ENCODE measurements around the gene DZIP1.

- no peak for TF ChIP-seq EZH2phosphoT487 (conservative IDR thresholded peaks at IDR 0.05; ENCODE audit: low read length)
- TF ChIP-seq, protein P1, sequence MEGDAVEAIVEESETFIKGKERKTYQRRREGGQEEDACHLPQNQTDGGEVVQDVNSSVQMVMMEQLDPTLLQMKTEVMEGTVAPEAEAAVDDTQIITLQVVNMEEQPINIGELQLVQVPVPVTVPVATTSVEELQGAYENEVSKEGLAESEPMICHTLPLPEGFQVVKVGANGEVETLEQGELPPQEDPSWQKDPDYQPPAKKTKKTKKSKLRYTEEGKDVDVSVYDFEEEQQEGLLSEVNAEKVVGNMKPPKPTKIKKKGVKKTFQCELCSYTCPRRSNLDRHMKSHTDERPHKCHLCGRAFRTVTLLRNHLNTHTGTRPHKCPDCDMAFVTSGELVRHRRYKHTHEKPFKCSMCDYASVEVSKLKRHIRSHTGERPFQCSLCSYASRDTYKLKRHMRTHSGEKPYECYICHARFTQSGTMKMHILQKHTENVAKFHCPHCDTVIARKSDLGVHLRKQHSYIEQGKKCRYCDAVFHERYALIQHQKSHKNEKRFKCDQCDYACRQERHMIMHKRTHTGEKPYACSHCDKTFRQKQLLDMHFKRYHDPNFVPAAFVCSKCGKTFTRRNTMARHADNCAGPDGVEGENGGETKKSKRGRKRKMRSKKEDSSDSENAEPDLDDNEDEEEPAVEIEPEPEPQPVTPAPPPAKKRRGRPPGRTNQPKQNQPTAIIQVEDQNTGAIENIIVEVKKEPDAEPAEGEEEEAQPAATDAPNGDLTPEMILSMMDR (IDR thresholded peaks at IDR 0.05; ENCODE audit: insufficient read depth, low read length, poor library complexity, severe bottlenecking), result no peak
Observed at GRCh38 chr13:95623141-95623540, 21.4 kb downstream of the DZIP1 start.

Data from SU-DHL-6 (cell line).